Iris pigment epithelial cell (primary cell): ENCODE data around the gene DUSP28.

Experiments used
- DNase-seq: peaks from one replicate; pipeline ENCODE4 v3.0.0-alpha.2; 2011; ENCODE audit warnings: low read depth

DUSP28 gene

GRCh38 chr2:240601061-240601830 is 41.1 kb downstream of the DUSP28 start:
- DNase-seq, result no peak

- no peak for DNase-seq
These were observed 41.6 kb downstream of the DUSP28 start for GRCh38 chr2:240601831-240602160.

GRCh38 chr2:240602266-240603050 is 42.3 kb downstream of the DUSP28 start:
- no peak for DNase-seq

- no peak for DNase-seq
These were observed 43.1 kb downstream of the DUSP28 start for GRCh38 chr2:240603081-240603835.

GRCh38 chr2:240603846-240604245 is 43.7 kb downstream of the DUSP28 start:
- DNase-seq, result no peak

GRCh38 chr2:240604291-240604938 is 44.3 kb downstream of the DUSP28 start:
- DNase-seq, result peak; percentile 74

- no peak for DNase-seq
These were observed 45.0 kb downstream of the DUSP28 start for GRCh38 chr2:240604939-240605716.

- no peak for DNase-seq
These were observed 45.9 kb downstream of the DUSP28 start for GRCh38 chr2:240605867-240606743.

- no peak for DNase-seq
These were observed 51.5 kb downstream of the DUSP28 start for GRCh38 chr2:240611601-240612210.
